GM12878 (cell line): ENCODE results near the gene GLP1R. TPM values are rescaled to one million over a fixed set of nuclear protein-coding genes. Genes with fewer than 3 reads are reported as not detected.

Source experiments
- ASH2L ChIP-seq: fragments of 300-600, 200-600 bp; sonication (generic); IDR thresholded peaks from 2 replicates; pipeline ENCODE4 v1.6.1; 2017; ENCODE audit warnings: low read depth, mild to moderate bottlenecking, borderline replicate concordance
- CREB1 ChIP-seq: IDR thresholded peaks from 2 replicates; pipeline ENCODE4 v1.6.1; 2012; ENCODE audit warnings: low read depth, mild to moderate bottlenecking, inconsistent platforms
- FOXM1 ChIP-seq: IDR thresholded peaks from 2 replicates; pipeline ENCODE4 v1.6.1; 2012; ENCODE audit warnings: low read depth, mild to moderate bottlenecking, inconsistent platforms, low read length, moderate library complexity
- GATAD2B ChIP-seq: fragments of 450-650 bp; conservative IDR thresholded peaks from 2 replicates; pipeline ENCODE4 v1.6.1; 2017; ENCODE audit warnings: low read depth, mild to moderate bottlenecking, moderate library complexity
- HDGF ChIP-seq: fragments of 450-650 bp; IDR thresholded peaks from 2 replicates; pipeline ENCODE4 v1.6.1; 2016; ENCODE audit warnings: antibody characterized with exemption
- KAT2A ChIP-seq: conservative IDR thresholded peaks from 2 replicates; pipeline ENCODE4 v1.6.1; 2011; ENCODE audit warnings: low read depth, low read length; ENCODE audit not compliant: control insufficient read depth
- NR2F1 ChIP-seq: fragments of 450-650 bp; conservative IDR thresholded peaks from 2 replicates; pipeline ENCODE4 v1.6.1; 2017; ENCODE audit warnings: mild to moderate bottlenecking
- TBL1XR1 ChIP-seq: IDR thresholded peaks from 2 replicates; pipeline ENCODE4 v1.6.1; 2012; ENCODE audit warnings: low read depth, low read length, improper control_type of control experiment
- TCF12 ChIP-seq: IDR thresholded peaks from 2 replicates; pipeline ENCODE4 v1.6.1; 2011; ENCODE audit warnings: low read depth, mild to moderate bottlenecking, low read length
- YBX1 ChIP-seq: fragments of 450-650 bp; IDR thresholded peaks from 2 replicates; pipeline ENCODE4 v1.6.1; 2016; ENCODE audit warnings: antibody characterized with exemption
- ZBED1 ChIP-seq: IDR thresholded peaks from 2 replicates; pipeline ENCODE4 v1.6.1; 2016; ENCODE audit warnings: borderline replicate concordance
- polyA plus RNA-seq, 11 experiments: library from polyadenylated mRNA; depleted of rRNA in 4 of 11; unstranded in 6 of 11; stranded (reverse) in 5 of 11; fragments of >200 nt; fragmentation: Nextera tagmentation in 4 of 11; fragmentation: Illumina TruSeq in 1 of 11; extraction: Ambion mirVana in 4 of 11; extraction: Trizol in 1 of 11; gene quantifications; 1 replicate in 1 of 11; 2 replicates in 10 of 11; pipeline versions ENCODE4 v1.2.1 to v1.2.3, GENCODE V29; 2011 to 2016; ENCODE audit warnings: inconsistent platforms in 2 of 11, missing spikeins in 2 of 11, low read depth in 1 of 11
- total RNA-seq, 4 experiments: library from RNA; depleted of rRNA in 3 of 4; stranded (reverse); fragments of >200 nt in 3 of 4; fragmentation: Illumina TruSeq in 1 of 4; extraction: Trizol in 1 of 4; gene quantifications; 2 replicates each; pipeline versions ENCODE4 v1.2.1 to v1.2.3, GENCODE V29; 2013 to 2021
- TF ChIP-seq, protein P1 (sequence below): fragments of 450-650 bp; IDR thresholded peaks from 2 replicates; pipeline ENCODE4 v1.6.1; 2018; ENCODE audit warnings: mild to moderate bottlenecking, low read depth, moderate library complexity; ENCODE audit not compliant: partially characterized antibody
- TF ChIP-seq, protein P2 (sequence below), 3 experiments: IDR thresholded peaks in 2 of 3; conservative IDR thresholded peaks in 1 of 3; 2 replicates each; pipeline ENCODE4 v1.5.1; 2011; ENCODE audit warnings: low read depth in 3 of 3, low read length in 3 of 3, mild to moderate bottlenecking in 3 of 3, control low read depth in 2 of 3, moderate library complexity in 2 of 3, inconsistent platforms in 1 of 3, mixed read lengths in 1 of 3; ENCODE audit not compliant: control insufficient read depth in 2 of 3, insufficient read depth in 1 of 3; ENCODE audit errors: extremely low read depth in 1 of 3

Gene GLP1R
- total and polyA plus RNA-seq, 10 of the 15 experiments (the other 5 are each of a cell fraction or from before 2014, with no cell fraction given), result 0.01 TPM; not detected in 9

DNA sequence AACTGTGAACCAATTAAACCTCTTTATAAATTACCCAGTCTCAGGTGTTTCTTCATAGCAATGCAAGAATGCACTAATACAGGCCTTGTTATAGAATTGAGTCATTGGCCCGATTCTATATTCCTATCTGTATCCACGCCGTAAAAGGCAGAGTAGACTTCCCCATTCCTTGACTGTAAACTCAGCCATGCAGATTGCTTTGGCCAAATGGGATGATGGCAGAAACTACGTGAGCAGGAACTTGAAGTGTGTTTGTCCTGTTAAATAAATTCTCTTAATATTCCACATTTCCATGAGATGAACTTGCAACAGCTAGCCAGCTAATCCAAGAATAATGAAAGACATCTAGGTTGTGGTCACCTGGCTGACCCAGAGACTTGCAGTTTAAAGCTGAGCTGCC is 70.3 kb downstream of the GLP1R start (continued):
- TF ChIP-seq, protein P1, sequence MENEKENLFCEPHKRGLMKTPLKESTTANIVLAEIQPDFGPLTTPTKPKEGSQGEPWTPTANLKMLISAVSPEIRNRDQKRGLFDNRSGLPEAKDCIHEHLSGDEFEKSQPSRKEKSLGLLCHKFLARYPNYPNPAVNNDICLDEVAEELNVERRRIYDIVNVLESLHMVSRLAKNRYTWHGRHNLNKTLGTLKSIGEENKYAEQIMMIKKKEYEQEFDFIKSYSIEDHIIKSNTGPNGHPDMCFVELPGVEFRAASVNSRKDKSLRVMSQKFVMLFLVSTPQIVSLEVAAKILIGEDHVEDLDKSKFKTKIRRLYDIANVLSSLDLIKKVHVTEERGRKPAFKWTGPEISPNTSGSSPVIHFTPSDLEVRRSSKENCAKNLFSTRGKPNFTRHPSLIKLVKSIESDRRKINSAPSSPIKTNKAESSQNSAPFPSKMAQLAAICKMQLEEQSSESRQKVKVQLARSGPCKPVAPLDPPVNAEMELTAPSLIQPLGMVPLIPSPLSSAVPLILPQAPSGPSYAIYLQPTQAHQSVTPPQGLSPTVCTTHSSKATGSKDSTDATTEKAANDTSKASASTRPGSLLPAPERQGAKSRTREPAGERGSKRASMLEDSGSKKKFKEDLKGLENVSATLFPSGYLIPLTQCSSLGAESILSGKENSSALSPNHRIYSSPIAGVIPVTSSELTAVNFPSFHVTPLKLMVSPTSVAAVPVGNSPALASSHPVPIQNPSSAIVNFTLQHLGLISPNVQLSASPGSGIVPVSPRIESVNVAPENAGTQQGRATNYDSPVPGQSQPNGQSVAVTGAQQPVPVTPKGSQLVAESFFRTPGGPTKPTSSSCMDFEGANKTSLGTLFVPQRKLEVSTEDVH, result no peak
- TF ChIP-seq, protein P2, sequence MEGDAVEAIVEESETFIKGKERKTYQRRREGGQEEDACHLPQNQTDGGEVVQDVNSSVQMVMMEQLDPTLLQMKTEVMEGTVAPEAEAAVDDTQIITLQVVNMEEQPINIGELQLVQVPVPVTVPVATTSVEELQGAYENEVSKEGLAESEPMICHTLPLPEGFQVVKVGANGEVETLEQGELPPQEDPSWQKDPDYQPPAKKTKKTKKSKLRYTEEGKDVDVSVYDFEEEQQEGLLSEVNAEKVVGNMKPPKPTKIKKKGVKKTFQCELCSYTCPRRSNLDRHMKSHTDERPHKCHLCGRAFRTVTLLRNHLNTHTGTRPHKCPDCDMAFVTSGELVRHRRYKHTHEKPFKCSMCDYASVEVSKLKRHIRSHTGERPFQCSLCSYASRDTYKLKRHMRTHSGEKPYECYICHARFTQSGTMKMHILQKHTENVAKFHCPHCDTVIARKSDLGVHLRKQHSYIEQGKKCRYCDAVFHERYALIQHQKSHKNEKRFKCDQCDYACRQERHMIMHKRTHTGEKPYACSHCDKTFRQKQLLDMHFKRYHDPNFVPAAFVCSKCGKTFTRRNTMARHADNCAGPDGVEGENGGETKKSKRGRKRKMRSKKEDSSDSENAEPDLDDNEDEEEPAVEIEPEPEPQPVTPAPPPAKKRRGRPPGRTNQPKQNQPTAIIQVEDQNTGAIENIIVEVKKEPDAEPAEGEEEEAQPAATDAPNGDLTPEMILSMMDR (IDR thresholded peaks at IDR 0.05 in 2 of 3, conservative IDR thresholded peaks at IDR 0.05 in 1 of 3; ENCODE audit: control insufficient read depth in 2 of 3, extremely low read depth in 1 of 3, insufficient read depth in 1 of 3, low read depth in 3 of 3, low read length in 3 of 3), result no peak
- TF ChIP-seq TCF12, result no peak
- no peak for TF ChIP-seq YBX1
- no peak for TF ChIP-seq KAT2A
- TF ChIP-seq NR2F1, result no peak
- TF ChIP-seq TBL1XR1, result no peak
- TF ChIP-seq HDGF, result no peak
- no peak for TF ChIP-seq CREB1
- TF ChIP-seq GATAD2B, result no peak
- TF ChIP-seq FOXM1, result no peak
- TF ChIP-seq ZBED1, result no peak
- no peak for TF ChIP-seq ASH2L
